ENCODE results near the gene HLA-DRB5. TPM values are rescaled to one million over a fixed set of nuclear protein-coding genes. Genes with fewer than 3 reads are reported as not detected.
"Not testable (repeated sequence)": the region's sequence is repeated elsewhere in the genome, so short reads cannot be mapped to it uniquely, and the experiment has no call there.

Gene HLA-DRB5
- not detected in 2 replicates for total RNA-seq (2014; rRNA removed; shearing (Covaris generic); ENCODE audit: low replicate concordance)

DNA sequence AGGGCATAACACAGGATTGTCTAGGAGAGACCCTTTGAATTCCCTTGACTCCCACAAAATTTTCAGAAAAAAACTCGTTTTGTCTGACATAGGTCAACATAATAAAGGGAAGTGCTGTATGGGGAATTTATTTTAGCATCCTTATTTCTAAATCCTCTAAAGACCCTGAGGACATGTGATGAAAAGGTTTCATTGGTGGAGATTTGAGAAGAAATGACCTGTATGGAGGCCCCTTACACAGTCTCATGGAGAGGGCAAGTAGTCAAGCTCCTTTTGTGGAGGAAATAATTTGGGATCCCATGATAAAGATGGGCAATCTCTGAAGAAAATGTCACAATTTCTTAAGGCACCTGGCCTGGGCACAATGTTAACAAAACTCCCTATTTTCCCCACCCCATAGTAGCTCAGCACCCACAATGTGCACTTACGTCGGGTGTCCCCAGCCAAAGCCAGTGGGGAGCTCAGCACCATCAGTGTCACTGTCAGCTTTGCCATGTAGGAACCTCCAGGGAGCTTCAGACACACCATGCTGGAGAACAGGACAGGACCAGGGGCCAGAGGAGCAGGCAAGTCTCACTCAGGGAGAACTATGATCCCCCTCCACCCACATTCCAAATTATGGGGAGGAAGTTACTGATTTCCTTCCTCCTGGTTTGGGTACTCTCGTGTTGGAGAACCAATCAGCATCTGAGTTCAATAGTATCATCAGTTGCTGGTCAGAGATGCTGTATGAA is at the start of gene HLA-DRB5:
TSS of gene HLA-DRB5 (minus strand) at position 591 of the 734 bp plus-strand sequence. CDS start at position 528, 63 bp downstream.
- DNase-seq (ENCODE audit: low read depth) = no peak
- in situ Hi-C loops (cut with HindIII; ENCODE audit: low pct_unique_long_range_greater_than_20kb, low sequenced_read_pairs) = loop anchor here (10.0 kb wide), 1 partner anchor 55 kb away; the partner anchor contains the start of gene HLA-DRB1

DNA sequence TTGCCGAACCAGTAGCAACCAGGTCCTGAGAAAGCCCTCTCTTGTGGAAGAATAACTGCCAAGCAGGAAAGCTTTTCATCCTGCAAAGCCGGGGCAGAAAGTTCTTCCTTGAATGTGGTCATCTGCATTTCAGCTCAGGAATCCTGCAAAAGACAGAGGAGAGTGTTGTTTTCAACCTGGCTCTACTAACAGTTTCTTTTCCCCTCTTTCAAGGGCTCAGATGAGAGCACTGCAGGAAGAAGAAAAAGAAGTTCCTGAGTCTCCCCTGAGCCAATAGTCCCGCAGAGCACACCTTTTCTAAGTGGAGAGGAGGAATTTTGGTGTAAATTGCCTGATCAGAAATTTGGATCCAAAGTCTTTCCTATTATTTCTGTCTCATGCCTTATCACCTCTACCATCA is 48.9 kb upstream of the HLA-DRB5 start:
- DNase-seq (ENCODE audit: low read depth) = no peak
- in situ Hi-C loops (cut with HindIII; ENCODE audit: low pct_unique_long_range_greater_than_20kb, low sequenced_read_pairs) = no loop called here

DNA sequence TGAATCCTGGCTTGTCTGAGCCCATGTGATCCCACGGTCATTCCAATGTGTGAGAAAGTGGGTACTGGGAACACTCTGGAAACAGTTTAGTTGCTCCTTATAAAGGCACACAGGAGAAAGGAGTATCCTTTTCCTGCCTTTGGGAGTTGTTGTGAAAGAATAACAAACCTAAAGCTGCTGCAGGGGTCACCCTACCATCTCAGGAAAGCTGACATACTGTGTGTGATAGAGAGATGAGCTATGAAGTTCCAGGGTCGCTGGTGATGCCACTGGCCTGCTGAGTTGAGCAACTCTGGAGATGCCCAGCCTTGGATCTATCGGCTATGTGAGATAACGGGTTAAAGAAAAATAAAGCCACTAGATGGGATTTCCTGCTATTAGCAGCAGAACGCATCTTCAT is 47.4 kb upstream of the HLA-DRB5 start:
- DNase-seq (ENCODE audit: low read depth); in situ Hi-C loops (cut with HindIII; ENCODE audit: low pct_unique_long_range_greater_than_20kb, low sequenced_read_pairs): not testable (repeated sequence)

DNA sequence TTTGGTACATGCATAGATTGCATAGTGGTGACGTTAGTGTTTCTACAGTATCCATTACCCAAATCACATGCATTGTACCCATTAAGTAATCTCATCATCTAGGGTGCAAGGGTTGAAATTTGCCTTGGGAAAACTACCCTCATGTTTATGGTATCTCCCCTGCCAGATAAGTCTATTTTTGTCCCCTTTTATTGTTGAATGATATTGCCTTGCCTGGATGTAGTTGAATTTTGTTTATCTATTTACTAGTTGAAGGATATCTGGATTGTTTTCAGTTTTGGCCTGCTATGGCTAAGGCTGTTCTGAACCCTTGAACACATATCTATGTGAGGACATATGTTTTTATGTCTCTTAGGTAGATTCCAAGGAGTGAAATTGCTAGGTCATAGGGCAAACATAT is 46.2 kb upstream of the HLA-DRB5 start:
- in situ Hi-C loops (cut with HindIII; ENCODE audit: low pct_unique_long_range_greater_than_20kb, low sequenced_read_pairs) = no loop called here
- DNase-seq (ENCODE audit: low read depth) = no peak

DNA sequence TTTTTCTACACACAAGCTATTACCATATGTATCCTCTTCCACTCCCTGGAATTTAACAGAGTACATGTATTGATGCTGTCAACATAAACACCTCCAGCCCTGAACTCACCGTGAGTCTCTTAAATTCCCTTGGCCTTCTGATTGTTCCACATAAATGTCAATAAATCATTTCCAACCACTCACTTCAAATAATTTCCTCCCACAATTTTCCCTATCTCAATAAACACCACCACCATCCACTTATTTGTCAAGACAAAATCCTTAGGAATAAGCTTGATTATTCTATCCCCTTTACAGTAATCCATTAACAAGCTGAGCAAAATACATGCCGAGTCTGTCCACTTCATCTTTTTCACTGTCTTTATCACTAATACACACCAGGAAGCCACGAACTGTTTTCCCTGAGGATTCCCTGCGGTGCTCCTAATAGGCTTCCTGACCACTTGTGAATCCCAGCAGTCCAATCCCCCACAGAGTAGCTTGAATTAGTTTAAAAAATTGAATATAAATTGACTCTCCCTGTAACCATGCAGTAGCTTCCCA is 40.3 kb upstream of the HLA-DRB5 start:
- in situ Hi-C loops (cut with HindIII; ENCODE audit: low pct_unique_long_range_greater_than_20kb, low sequenced_read_pairs) = no loop called here
- DNase-seq (ENCODE audit: low read depth) = no peak

DNA sequence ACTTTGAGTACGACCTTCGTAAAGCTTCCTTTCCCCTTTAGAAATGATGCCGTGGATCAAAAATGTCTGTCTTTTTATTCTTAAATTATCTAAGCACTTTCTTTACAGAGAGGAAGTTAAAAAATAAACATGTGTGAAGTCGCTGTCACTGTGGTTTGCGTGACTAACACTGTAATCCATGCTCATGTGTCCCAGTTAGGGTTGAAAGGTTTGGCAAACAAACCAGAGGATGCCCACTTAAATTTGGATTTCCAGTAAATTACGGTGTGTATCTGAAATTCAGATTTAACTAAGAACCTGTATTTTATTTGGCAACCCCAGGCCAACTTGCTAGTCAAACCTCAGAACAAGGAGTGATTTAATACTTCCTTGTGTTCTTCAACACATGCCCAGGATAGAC is 38.5 kb upstream of the HLA-DRB5 start:
- DNase-seq (ENCODE audit: low read depth) = no peak
- in situ Hi-C loops (cut with HindIII; ENCODE audit: low pct_unique_long_range_greater_than_20kb, low sequenced_read_pairs) = no loop called here

DNA sequence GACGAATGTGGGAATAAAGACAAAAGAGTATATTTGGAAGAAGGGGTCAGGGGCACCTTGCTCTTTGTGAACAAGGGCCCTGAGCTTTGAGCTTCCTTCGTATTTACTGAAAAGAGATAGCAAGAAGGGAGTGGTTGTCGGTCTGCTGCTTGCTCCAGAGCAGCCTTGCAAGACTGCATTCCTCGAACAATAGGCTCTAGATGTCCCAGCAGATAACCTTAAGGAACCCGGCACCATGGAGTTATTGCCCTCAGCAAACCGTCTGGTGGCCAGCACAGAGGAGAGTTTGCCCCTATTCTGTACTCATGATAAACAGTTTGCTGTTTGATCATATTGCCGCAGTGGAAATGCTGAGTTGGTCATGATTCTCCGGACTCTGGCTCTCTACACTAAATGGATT is 36.9 kb upstream of the HLA-DRB5 start:
- in situ Hi-C loops (cut with HindIII; ENCODE audit: low pct_unique_long_range_greater_than_20kb, low sequenced_read_pairs) = no loop called here
- no peak for DNase-seq (ENCODE audit: low read depth)

DNA sequence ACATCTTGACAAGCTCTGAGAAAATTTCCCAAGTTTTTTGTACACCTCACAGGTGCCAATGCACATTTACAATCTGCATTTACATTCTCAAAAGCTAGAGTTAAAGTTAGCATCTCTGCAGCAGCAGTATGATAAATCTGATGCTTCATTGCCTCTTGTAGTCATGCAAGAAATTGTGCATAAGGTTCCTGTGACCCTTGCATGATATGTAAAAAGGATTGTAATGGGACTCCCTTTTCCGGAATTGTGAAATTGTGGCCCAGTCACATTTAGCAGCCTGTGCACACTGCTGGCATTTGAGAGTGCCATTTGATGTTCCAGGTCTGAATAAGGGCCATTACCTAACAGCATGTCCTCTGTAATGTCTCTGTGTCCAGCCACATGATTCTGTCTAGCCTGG is 35.4 kb upstream of the HLA-DRB5 start:
- in situ Hi-C loops (cut with HindIII; ENCODE audit: low pct_unique_long_range_greater_than_20kb, low sequenced_read_pairs) = no loop called here
- DNase-seq (ENCODE audit: low read depth) = no peak

DNA sequence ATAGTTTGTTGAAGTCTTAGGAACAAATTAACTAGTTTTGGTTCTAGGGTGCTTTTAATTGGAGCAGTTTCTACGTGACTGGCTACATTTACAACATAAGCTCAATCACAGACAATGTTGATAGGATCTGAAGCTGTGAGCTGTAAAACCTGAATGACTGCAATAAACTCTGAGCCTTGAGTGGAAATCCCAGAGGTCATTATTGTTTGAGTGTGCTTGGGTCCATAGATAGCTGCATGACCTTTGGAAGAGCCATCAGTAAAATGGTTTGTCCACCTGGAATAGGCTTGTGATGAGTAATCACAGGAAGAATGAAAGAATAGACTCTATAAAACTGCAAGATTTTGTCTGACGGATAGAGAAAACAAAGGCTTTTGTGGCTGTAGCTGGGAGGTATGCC is 32.9 kb upstream of the HLA-DRB5 start:
- no peak for DNase-seq (ENCODE audit: low read depth)

DNA sequence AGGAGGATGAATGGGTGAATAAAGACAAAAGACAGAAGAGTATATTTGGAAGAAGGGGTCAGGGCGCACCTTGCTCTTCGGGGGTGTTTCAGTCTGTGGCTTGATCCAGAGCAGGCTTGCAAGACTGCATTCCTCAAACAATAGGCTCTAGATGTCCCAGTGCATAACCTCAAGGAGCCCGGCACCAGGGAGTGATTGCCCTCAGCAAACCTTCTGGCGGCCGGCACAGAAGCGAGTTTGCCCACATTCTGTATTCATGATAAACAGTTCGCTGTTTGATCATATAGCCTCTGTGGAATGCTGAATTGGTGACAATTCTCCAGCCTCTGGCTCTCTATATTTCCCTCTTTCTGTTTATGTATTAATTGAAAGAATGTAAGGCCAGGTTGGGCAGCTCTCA is 29.7 kb upstream of the HLA-DRB5 start:
- in situ Hi-C loops (cut with HindIII; ENCODE audit: low pct_unique_long_range_greater_than_20kb, low sequenced_read_pairs) = no loop called here
- DNase-seq (ENCODE audit: low read depth) = no peak

More for the DNA sequence above, 32.9 kb upstream of the HLA-DRB5 start:
- in situ Hi-C loops (cut with HindIII; ENCODE audit: low pct_unique_long_range_greater_than_20kb, low sequenced_read_pairs) = no loop called here

DNA sequence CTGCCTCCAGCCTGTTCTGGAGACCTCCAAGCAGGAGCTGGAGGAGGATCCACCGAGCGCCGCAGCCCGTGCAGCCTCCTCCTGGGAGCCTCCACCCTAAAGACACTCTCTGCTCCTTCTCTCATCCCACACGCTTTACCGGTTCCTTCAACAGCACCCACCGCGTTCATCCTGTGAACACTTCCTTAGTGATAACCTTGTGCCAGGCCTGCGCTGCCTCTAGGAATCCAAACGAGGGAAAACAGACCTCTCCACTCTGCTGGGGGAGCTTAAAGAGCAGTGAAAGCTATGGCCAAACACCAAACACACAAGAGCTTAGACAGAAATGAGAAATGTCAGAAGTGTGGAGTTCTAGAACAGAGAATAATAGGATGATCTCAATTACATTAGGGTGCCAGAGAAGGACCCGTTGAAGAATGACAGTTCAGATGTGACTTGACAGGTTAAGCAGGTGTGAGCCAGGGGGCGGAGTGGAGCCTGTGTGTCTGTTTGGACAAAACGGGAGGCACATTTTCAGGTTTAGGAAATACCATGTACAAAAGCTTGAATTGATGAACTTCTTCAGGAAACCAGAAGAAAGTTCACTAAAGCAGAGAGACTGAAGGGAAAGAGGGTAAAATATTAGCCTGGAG is 28.5 kb upstream of the HLA-DRB5 start:
- DNase-seq (ENCODE audit: low read depth) = no peak
- in situ Hi-C loops (cut with HindIII; ENCODE audit: low pct_unique_long_range_greater_than_20kb, low sequenced_read_pairs) = no loop called here

DNA sequence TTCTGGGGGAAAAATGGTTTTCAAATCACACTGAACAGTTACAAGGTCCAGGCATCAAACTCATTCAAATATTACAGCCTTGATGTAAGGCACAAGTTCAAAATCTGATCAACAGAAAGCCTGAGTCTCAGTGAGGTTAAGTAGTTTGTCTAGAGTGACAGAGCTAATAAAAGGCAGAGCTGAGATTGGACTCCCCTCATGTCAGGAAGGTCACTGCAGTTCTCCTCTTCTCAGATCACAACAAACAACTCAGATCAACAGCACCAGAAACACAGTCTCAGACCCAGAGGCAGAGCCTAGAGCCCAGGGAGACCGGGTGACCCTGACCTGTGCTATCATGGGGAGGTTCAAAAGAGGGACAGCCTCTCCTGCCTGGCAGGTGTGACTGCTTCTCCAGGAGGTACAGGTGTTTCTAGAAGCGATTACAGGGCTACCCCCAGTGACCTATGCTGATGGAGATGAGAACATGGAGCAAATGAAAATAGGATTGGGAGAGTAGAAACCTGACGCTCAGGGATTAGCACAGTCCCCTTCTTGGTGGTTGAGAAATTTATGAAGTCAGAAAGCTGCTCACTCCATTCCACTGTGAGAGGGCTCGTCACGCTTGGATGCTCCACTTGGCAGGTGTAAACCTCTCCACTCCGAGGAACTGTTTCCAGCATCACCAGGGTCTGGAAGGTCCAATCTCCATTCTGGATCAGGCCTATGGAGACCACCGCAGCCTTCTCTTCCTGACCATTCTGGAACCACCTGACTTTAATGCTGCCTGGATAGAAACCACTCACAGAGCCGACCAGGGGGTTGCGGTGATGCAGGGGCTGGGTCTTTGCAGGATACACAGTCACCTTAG is 24.3 kb upstream of the HLA-DRB5 start:
- DNase-seq (ENCODE audit: low read depth) = no peak
- in situ Hi-C loops (cut with HindIII; ENCODE audit: low pct_unique_long_range_greater_than_20kb, low sequenced_read_pairs) = no loop called here

DNA sequence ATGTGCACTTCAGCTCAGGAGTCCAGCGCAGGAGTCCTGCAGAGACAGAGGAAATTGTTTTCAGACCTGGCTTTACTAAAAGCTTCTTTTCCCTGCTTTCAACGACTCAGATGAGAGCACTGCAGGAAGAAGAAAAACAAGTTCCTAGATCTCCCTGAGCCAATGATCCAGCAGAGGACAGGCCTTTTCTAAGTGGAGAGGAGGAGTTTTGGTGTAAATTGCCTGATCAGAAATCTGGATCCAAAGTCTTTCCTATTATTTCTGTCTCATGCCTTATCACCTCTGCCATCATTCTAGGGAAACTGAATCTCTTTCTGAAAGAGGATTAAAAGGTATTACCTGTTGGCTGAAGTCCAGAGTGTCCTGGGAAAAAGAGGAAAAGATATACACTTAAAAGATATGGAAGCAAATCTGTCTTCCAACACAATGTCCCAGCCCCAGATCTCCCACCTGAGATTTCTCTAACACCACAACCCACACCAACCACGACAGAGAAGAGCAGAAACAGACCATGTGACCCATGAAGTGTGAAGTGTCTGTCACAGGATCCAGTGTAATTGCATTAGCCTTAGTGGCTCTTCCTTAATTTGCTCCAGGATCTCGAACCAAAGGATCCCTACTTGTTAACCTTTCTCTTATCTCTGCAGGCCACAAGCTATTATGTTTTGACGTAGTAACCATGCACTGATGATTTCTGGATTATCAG is 23.1 kb upstream of the HLA-DRB5 start:
- no peak for DNase-seq (ENCODE audit: low read depth)
- in situ Hi-C loops (cut with HindIII; ENCODE audit: low pct_unique_long_range_greater_than_20kb, low sequenced_read_pairs) = no loop called here

DNA sequence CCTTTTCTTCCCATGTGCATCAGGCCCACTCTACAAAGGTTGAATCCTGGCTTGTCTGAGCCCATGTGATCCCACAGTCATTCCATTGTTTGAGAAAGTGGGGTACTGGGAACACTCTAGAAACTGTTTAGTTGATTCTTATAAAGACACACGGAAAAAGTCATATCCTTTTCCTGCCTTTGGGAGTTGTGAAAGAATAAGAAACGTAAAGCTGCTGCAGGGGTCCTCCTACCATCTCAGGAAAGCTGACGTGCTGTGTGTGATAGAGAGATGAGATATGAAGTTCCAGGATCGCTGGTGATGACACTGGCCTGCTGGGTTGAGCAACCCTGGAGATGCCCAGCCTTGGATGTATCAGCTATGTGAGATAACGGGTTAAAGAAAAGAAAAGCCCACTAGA is 21.3 kb upstream of the HLA-DRB5 start:
- no peak for DNase-seq (ENCODE audit: low read depth)
- in situ Hi-C loops (cut with HindIII; ENCODE audit: low pct_unique_long_range_greater_than_20kb, low sequenced_read_pairs) = no loop called here

DNA sequence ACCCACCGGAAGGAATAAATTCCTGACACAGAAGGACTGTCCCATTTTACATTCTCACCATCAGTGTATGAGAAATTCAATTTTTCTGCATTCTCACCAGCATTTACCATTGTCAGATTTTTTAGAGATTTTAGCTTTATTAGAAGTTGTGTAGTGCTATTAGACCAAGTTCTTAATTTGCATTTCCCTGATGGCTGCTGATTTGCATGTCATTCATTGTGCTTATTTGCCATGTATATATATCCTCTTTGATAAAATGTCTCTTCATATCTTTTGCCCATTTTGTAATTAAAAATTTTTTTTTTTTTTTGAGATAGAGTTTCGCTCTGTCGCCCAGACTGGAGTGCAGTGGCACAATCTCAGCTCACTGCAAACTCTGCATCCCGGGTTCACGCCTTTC is 9.8 kb upstream of the HLA-DRB5 start:
- DNase-seq (ENCODE audit: low read depth) = no peak
- in situ Hi-C loops (cut with HindIII; ENCODE audit: low pct_unique_long_range_greater_than_20kb, low sequenced_read_pairs) = no loop called here

DNA sequence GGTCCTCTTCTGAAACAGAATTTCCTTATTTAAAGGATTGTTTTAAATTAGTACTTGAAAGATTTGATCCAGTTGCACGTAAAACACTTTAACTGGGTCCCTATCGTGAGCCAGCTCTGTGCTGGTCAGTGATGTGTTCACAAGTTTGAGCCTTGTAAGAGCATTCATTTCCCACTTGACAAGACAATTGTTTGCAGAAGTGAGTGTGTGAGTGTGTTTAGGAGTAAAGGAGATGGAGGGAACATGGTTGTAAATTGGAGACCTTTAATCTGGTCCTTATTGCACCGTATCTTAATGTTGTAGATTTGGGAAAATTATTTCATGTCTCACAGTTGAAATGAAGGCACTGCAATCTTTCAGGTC is 325 bp upstream of the HLA-DRB5 start:
- in situ Hi-C loops (cut with HindIII; ENCODE audit: low pct_unique_long_range_greater_than_20kb, low sequenced_read_pairs); DNase-seq (ENCODE audit: low read depth): not testable (repeated sequence)

DNA sequence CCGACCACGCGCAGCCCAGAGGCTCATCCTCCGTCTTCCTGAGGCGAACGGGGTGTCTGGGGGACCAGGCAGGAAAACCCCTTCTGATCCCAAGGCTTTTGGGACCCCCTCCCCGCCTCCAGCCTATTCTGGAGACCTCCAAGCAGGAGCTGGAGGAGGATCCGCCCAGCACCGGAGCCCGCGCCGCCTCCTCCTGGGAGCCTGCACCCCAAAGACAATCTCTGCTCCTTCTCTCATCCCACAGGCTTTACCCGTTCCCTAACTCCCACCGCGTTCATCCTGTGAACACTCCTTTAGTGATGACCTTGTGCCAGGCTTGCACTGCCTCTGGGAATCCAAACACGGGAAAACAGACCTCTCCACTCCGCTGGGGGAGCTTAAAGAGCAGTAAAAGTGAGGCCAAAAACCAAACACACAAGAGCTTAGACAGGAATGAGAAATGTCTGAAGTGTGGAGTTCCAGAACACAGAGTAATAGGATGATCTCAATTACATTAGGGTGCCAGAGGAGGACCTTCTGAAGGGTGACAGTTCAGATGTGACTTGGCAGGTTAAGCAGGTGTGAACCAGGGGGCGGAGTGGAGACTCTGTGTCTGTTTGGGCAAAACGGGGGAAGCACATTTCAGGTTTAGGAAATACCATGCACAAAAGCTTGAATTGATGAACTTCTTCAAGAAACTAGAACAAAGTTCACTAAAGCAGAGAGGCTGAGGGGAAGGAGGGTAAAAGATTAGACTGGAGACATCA is 7.6 kb downstream of the HLA-DRB5 start:
- DNase-seq (ENCODE audit: low read depth) = no peak
- in situ Hi-C loops (cut with HindIII; ENCODE audit: low pct_unique_long_range_greater_than_20kb, low sequenced_read_pairs) = loop anchor here (10.0 kb wide), 1 partner anchor 62 kb away; the partner anchor contains the start of gene HLA-DRB1

Data from Caki2 (cell line).